ENCODE measurements around the gene LRRC4B. TPM values are rescaled to one million over a fixed set of nuclear protein-coding genes. Genes with fewer than 3 reads are reported as not detected.
"Not testable (repeated sequence)": the region's sequence is repeated elsewhere in the genome, so short reads cannot be mapped to it uniquely, and the experiment has no call there.

Gene LRRC4B
- total RNA-seq, 1 donor from 2014 or later = 0.12 TPM

- no peaks in the 10 kb centered on the region for H3K27me3 Mint-ChIP-seq
- H3K4me1 Mint-ChIP-seq = no peaks in the 10 kb centered on the region
- H3K4me3 Mint-ChIP-seq = no peak overlapping the region
- no peaks in the 10 kb centered on the region for H3K36me3 Mint-ChIP-seq (ENCODE audit: low read depth)
- no peak overlapping the region for H3K27ac Mint-ChIP-seq
- intact Hi-C loops (cut with micrococcal nuclease) = no loop called here
- no peak for DNase-seq
- peaks cover 4% of the 10 kb centered on the region for H3K9me3 Mint-ChIP-seq
Observed at GRCh38 chr19:50535672-50536187, 32.5 kb downstream of the LRRC4B start.

- no peak for DNase-seq
- Mint-ChIP-seq H3K27me3 (no peaks in the 10 kb centered on the region), H3K27ac (no peak overlapping the region), H3K9me3 (peaks cover 4% of the 10 kb centered on the region), H3K4me1 (no peaks in the 10 kb centered on the region), H3K36me3 (ENCODE audit: low read depth) (no peaks in the 10 kb centered on the region), H3K4me3 (no peak overlapping the region)
- intact Hi-C loops (cut with micrococcal nuclease) = no loop called here
Observed at GRCh38 chr19:50534478-50534877, 33.8 kb downstream of the LRRC4B start.

GRCh38 chr19:50532952-50533351, 35.3 kb downstream of the LRRC4B start:
- DNase-seq = no peak
- Mint-ChIP-seq H3K4me3 (no peak overlapping the region), H3K4me1 (no peaks in the 10 kb centered on the region), H3K27me3 (no peaks in the 10 kb centered on the region), H3K36me3 (ENCODE audit: low read depth) (no peaks in the 10 kb centered on the region), H3K9me3 (peaks cover 4% of the 10 kb centered on the region), H3K27ac (no peak overlapping the region)
- intact Hi-C loops (cut with micrococcal nuclease) = no loop called here

- no peaks in the 10 kb centered on the region for H3K27me3 Mint-ChIP-seq
- no peaks in the 10 kb centered on the region for H3K36me3 Mint-ChIP-seq (ENCODE audit: low read depth)
- intact Hi-C loops (cut with micrococcal nuclease) = no loop called here
- H3K27ac Mint-ChIP-seq = no peak overlapping the region
- H3K4me3 Mint-ChIP-seq = no peak overlapping the region
- H3K9me3 Mint-ChIP-seq = peaks cover 4% of the 10 kb centered on the region
- H3K4me1 Mint-ChIP-seq = no peaks in the 10 kb centered on the region
- DNase-seq = no peak
Observed at GRCh38 chr19:50531171-50531612, 37.0 kb downstream of the LRRC4B start.

- H3K9me3 Mint-ChIP-seq; H3K4me1 Mint-ChIP-seq; intact Hi-C loops (cut with micrococcal nuclease); H3K4me3 Mint-ChIP-seq; H3K27ac Mint-ChIP-seq; DNase-seq; H3K27me3 Mint-ChIP-seq; H3K36me3 Mint-ChIP-seq (ENCODE audit: low read depth): not testable (repeated sequence)
Observed at GRCh38 chr19:50528052-50528451, 40.2 kb downstream of the LRRC4B start.

GRCh38 chr19:50522881-50523280, 45.4 kb downstream of the LRRC4B start:
- Mint-ChIP-seq H3K4me1 (no peaks in the 10 kb centered on the region), H3K27me3 (no peaks in the 10 kb centered on the region), H3K9me3 (no peaks in the 10 kb centered on the region), H3K4me3 (no peak overlapping the region), H3K27ac (no peak overlapping the region), H3K36me3 (ENCODE audit: low read depth) (no peaks in the 10 kb centered on the region)
- intact Hi-C loops (cut with micrococcal nuclease) = no loop called here
- DNase-seq = no peak

- Mint-ChIP-seq H3K9me3 (no peaks in the 10 kb centered on the region), H3K4me3 (no peak overlapping the region)
Observed at GRCh38 chr19:50520822-50521465, 47.3 kb downstream of the LRRC4B start.

GRCh38 chr19:50519006-50519575, 49.1 kb downstream of the LRRC4B start:
- DNase-seq = no peak
- H3K27me3 Mint-ChIP-seq = peaks cover 3% of the 10 kb centered on the region
- H3K9me3 Mint-ChIP-seq = no peaks in the 10 kb centered on the region
- H3K4me3 Mint-ChIP-seq = no peak overlapping the region
- H3K27ac Mint-ChIP-seq = no peak overlapping the region
- intact Hi-C loops (cut with micrococcal nuclease) = loop anchor here (10.0 kb wide), 1 partner anchor 84 kb away; the partner anchor contains the start of gene MYBPC2
- no peaks in the 10 kb centered on the region for H3K36me3 Mint-ChIP-seq (ENCODE audit: low read depth)
- no peaks in the 10 kb centered on the region for H3K4me1 Mint-ChIP-seq

More at GRCh38 chr19:50520822-50521465, 47.3 kb downstream of the LRRC4B start:
- intact Hi-C loops (cut with micrococcal nuclease) = no loop called here
- Mint-ChIP-seq H3K4me1 (no peaks in the 10 kb centered on the region), H3K27me3 (no peaks in the 10 kb centered on the region), H3K27ac (no peak overlapping the region), H3K36me3 (ENCODE audit: low read depth) (no peaks in the 10 kb centered on the region)
- no peak for DNase-seq

GRCh38 chr19:50518091-50519005, 49.9 kb downstream of the LRRC4B start:
- peaks cover 3% of the 10 kb centered on the region for H3K27me3 Mint-ChIP-seq
- no peak for DNase-seq
- H3K9me3 Mint-ChIP-seq = no peaks in the 10 kb centered on the region
- intact Hi-C loops (cut with micrococcal nuclease) = loop anchor here (10.0 kb wide), 1 partner anchor 84 kb away; the partner anchor contains the start of gene MYBPC2
- H3K4me3 Mint-ChIP-seq = no peak overlapping the region
- H3K27ac Mint-ChIP-seq = no peak overlapping the region
- no peaks in the 10 kb centered on the region for H3K36me3 Mint-ChIP-seq (ENCODE audit: low read depth)
- no peaks in the 10 kb centered on the region for H3K4me1 Mint-ChIP-seq

GRCh38 chr19:50517704-50518075, 50.5 kb downstream of the LRRC4B start:
- no peak overlapping the region for H3K4me3 Mint-ChIP-seq
- no peak overlapping the region for H3K27ac Mint-ChIP-seq
- no peak for DNase-seq
- intact Hi-C loops (cut with micrococcal nuclease) = loop anchor here (10.0 kb wide), 1 partner anchor 83 kb away; the partner anchor contains the start of gene MYBPC2
- peaks cover 3% of the 10 kb centered on the region for H3K27me3 Mint-ChIP-seq
- H3K4me1 Mint-ChIP-seq = no peaks in the 10 kb centered on the region
- H3K9me3 Mint-ChIP-seq = no peaks in the 10 kb centered on the region
- no peaks in the 10 kb centered on the region for H3K36me3 Mint-ChIP-seq (ENCODE audit: low read depth)

GRCh38 chr19:50516964-50517703, 51.1 kb downstream of the LRRC4B start:
- Mint-ChIP-seq H3K4me3 (no peak overlapping the region), H3K9me3 (no peaks in the 10 kb centered on the region), H3K27me3 (peaks cover 3% of the 10 kb centered on the region), H3K4me1 (no peaks in the 10 kb centered on the region), H3K27ac (no peak overlapping the region), H3K36me3 (ENCODE audit: low read depth) (no peaks in the 10 kb centered on the region)
- no peak for DNase-seq
- intact Hi-C loops (cut with micrococcal nuclease) = loop anchor here (10.0 kb wide), 1 partner anchor 82 kb away; the partner anchor contains the start of gene MYBPC2

- no peak overlapping the region for H3K27ac Mint-ChIP-seq
- intact Hi-C loops (cut with micrococcal nuclease) = loop anchor here (10.0 kb wide), 1 partner anchor 82 kb away; the partner anchor contains the start of gene MYBPC2
Observed at GRCh38 chr19:50516456-50516855, 51.8 kb downstream of the LRRC4B start.

GRCh38 chr19:50515168-50515561, 53.1 kb downstream of the LRRC4B start:
- Mint-ChIP-seq H3K27me3 (peaks cover 4% of the 10 kb centered on the region), H3K9me3 (no peaks in the 10 kb centered on the region), H3K4me1 (peaks cover 12% of the 10 kb centered on the region), H3K4me3 (no peak overlapping the region), H3K36me3 (ENCODE audit: low read depth) (peaks cover 1% of the 10 kb centered on the region), H3K27ac (no peak overlapping the region)
- intact Hi-C loops (cut with micrococcal nuclease) = loop anchor here (10.0 kb wide), 1 partner anchor 80 kb away; the partner anchor contains the start of gene MYBPC2
- no peak for DNase-seq

More at GRCh38 chr19:50516456-50516855, 51.8 kb downstream of the LRRC4B start:
- Mint-ChIP-seq H3K4me3 (no peak overlapping the region), H3K9me3 (no peaks in the 10 kb centered on the region), H3K36me3 (ENCODE audit: low read depth) (no peaks in the 10 kb centered on the region), H3K27me3 (peaks cover 3% of the 10 kb centered on the region), H3K4me1 (peaks cover 4% of the 10 kb centered on the region)
- no peak for DNase-seq

All from activated CD4-positive, alpha-beta T cell treated with anti-CD3 and anti-CD28 coated beads, Interleukin-2, amount 10 ng/mL, durations not matched to agents 24 days and 14 days (primary cell).